DMS 273 treated with DMSO at 0.1 percent for 48 hours (cell line): ENCODE results near the gene PDE8A.

Source experiments
- DNase-seq: peaks from one replicate; lab custom pipeline; 2025; lab: John Stamatoyannopoulos, UW

Gene PDE8A

GRCh38 chr15:85088300-85088699, 106.6 kb downstream of the PDE8A start:
- no peak for DNase-seq

GRCh38 chr15:85089929-85090597, 108.4 kb downstream of the PDE8A start:
- DNase-seq: no peak

- DNase-seq: no peak
These were observed 110.3 kb downstream of the PDE8A start for GRCh38 chr15:85091990-85092389.

- no peak for DNase-seq
These were observed 113.0 kb downstream of the PDE8A start for GRCh38 chr15:85094685-85095084.

GRCh38 chr15:85095566-85095965, 113.9 kb downstream of the PDE8A start:
- DNase-seq: no peak

GRCh38 chr15:85097250-85097649, 115.6 kb downstream of the PDE8A start:
- DNase-seq: no peak

GRCh38 chr15:85097725-85098124, 116.1 kb downstream of the PDE8A start:
- DNase-seq: no peak

- no peak for DNase-seq
These were observed 117.6 kb downstream of the PDE8A start for GRCh38 chr15:85099195-85099803.

GRCh38 chr15:85100186-85100937, 118.7 kb downstream of the PDE8A start:
- DNase-seq: no peak

GRCh38 chr15:85104584-85104983, 122.9 kb downstream of the PDE8A start:
- DNase-seq: no peak

GRCh38 chr15:85108136-85108535, 126.5 kb downstream of the PDE8A start:
- DNase-seq: no peak

GRCh38 chr15:85109333-85109732, 127.7 kb downstream of the PDE8A start:
- no peak for DNase-seq

- no peak for DNase-seq
These were observed 131.3 kb downstream of the PDE8A start for GRCh38 chr15:85112997-85113396.

GRCh38 chr15:85114886-85115285, 133.2 kb downstream of the PDE8A start:
- DNase-seq: no peak

GRCh38 chr15:85116066-85116465, 134.4 kb downstream of the PDE8A start:
- no peak for DNase-seq

GRCh38 chr15:85116494-85116893, 134.8 kb downstream of the PDE8A start:
- DNase-seq: no peak

- no peak for DNase-seq
These were observed 135.4 kb downstream of the PDE8A start for GRCh38 chr15:85116925-85117646.

GRCh38 chr15:85118173-85118572, 136.5 kb downstream of the PDE8A start:
- DNase-seq: no peak

GRCh38 chr15:85118581-85118980, 136.9 kb downstream of the PDE8A start:
- DNase-seq: no peak

- DNase-seq: no peak
These were observed 138.9 kb downstream of the PDE8A start for GRCh38 chr15:85120351-85121113.

GRCh38 chr15:85124173-85124572, 142.5 kb downstream of the PDE8A start:
- DNase-seq: no peak
